ENCODE results near the gene SCCPDH.
"Not testable (repeated sequence)": the region's sequence is repeated elsewhere in the genome, so short reads cannot be mapped to it uniquely, and the experiment has no call there.

SCCPDH gene

GRCh38 chr1:246801241-246802020, 77.2 kb downstream of the SCCPDH start:
- DNase-seq, result no peak

- DNase-seq, result no peak
Observed at GRCh38 chr1:246803373-246803772, 79.2 kb downstream of the SCCPDH start.

GRCh38 chr1:246803883-246804282, 79.7 kb downstream of the SCCPDH start:
- no peak for DNase-seq

- DNase-seq, result no peak
Observed at GRCh38 chr1:246805135-246805716, 81.0 kb downstream of the SCCPDH start.

- DNase-seq, result no peak
Observed at GRCh38 chr1:246809473-246809872, 85.3 kb downstream of the SCCPDH start.

GRCh38 chr1:246811985-246812384, 87.8 kb downstream of the SCCPDH start:
- DNase-seq, result no peak

GRCh38 chr1:246813325-246813724, 89.1 kb downstream of the SCCPDH start:
- not testable (repeated sequence) for DNase-seq

GRCh38 chr1:246814890-246815289, 90.7 kb downstream of the SCCPDH start:
- DNase-seq, result no peak

GRCh38 chr1:246815693-246816270, 91.6 kb downstream of the SCCPDH start:
- no peak for DNase-seq
